Activated effector memory CD4-positive, alpha-beta T cell treated with Interleukin-2 at 50 U/mL for 16 hours (primary cell): Measurements from ENCODE around the gene EGLN2.
A peak's percentile ranks its signal among the peaks of the same experiment; 100 is the strongest.
"Not testable (repeated sequence)": the region's sequence is repeated elsewhere in the genome, so short reads cannot be mapped to it uniquely, and the experiment has no call there.

ENCODE experiments used
- DNase-seq: peaks from one replicate; pipeline ENCODE4 v3.0.0-alpha.2; 2020

The EGLN2 gene

GRCh38 chr19:40776932-40777644 is 21.9 kb upstream of the EGLN2 start:
- DNase-seq = peak; percentile 81

GRCh38 chr19:40777645-40777936 is 21.4 kb upstream of the EGLN2 start:
- DNase-seq = no peak

- peak; percentile 100 for DNase-seq
These were observed 20.9 kb upstream of the EGLN2 start, which contains the start of gene RAB4B for GRCh38 chr19:40777937-40778705. RAB4B (plus strand) TSS chr19:40778247; CDS start chr19:40778376, 129 bp downstream.

- no peak for DNase-seq
These were observed 20.2 kb upstream of the EGLN2 start for GRCh38 chr19:40778706-40779284.

GRCh38 chr19:40780582-40780981 is 18.4 kb upstream of the EGLN2 start:
- DNase-seq = no peak

GRCh38 chr19:40781140-40781539 is 17.9 kb upstream of the EGLN2 start:
- DNase-seq = no peak

- DNase-seq = no peak
These were observed 15.3 kb upstream of the EGLN2 start for GRCh38 chr19:40783711-40784110.

- not testable (repeated sequence) for DNase-seq
These were observed 14.8 kb upstream of the EGLN2 start for GRCh38 chr19:40784146-40784545.

GRCh38 chr19:40785526-40785925 is 13.5 kb upstream of the EGLN2 start:
- no peak for DNase-seq

GRCh38 chr19:40786060-40787037 is 12.6 kb upstream of the EGLN2 start:
- no peak for DNase-seq

GRCh38 chr19:40791349-40791748 is 7.6 kb upstream of the EGLN2 start:
- no peak for DNase-seq

GRCh38 chr19:40791996-40792395 is 7.0 kb upstream of the EGLN2 start:
- no peak for DNase-seq

GRCh38 chr19:40797166-40797962 is 1.6 kb upstream of the EGLN2 start:
- DNase-seq = no peak

GRCh38 chr19:40797963-40798682 is 868 bp upstream of the EGLN2 start:
- DNase-seq = peak; percentile 62

- DNase-seq = no peak
These were observed 757 bp downstream of the EGLN2 start for GRCh38 chr19:40799558-40800338.

- DNase-seq = no peak
These were observed 1.5 kb downstream of the EGLN2 start for GRCh38 chr19:40800339-40800996.

GRCh38 chr19:40800997-40801377 is 2.0 kb downstream of the EGLN2 start:
- DNase-seq = no peak

- DNase-seq = no peak
These were observed 2.7 kb downstream of the EGLN2 start for GRCh38 chr19:40801426-40802299.
